Measurements from ENCODE around the gene PLCL1. TPM values are rescaled to one million over a fixed set of nuclear protein-coding genes. Genes with fewer than 3 reads are reported as not detected.

Gene PLCL1
- total RNA-seq, 1 experiment from 2014 or later, result 0.07 TPM

- ATAC-seq, result no peak
- Mint-ChIP-seq H3K9me3 (no peaks in the 10 kb centered on the region), H3K4me1 (peaks cover 5% of the 10 kb centered on the region), H3K4me3 (no peak overlapping the region), H3K36me3 (no peaks in the 10 kb centered on the region), H3K27ac (no peak overlapping the region), H3K27me3 (ENCODE audit: low read depth) (peaks cover 35% of the 10 kb centered on the region)
- ChIA-PET CTCF (no interaction called here), POLR2A (no interaction called here)
- DNase-seq (ENCODE audit: low spot score), result no peak
- peak; percentile 62; the same call in 1 of the 2 replicates for TF ChIP-seq ZNF317 (CRISPR knock-in tag; IDR thresholded peaks at IDR 0.05; ENCODE audit: borderline replicate concordance, low read depth)
- no peak for TF ChIP-seq RORB (CRISPR knock-in tag; IDR thresholded peaks at IDR 0.05)
Observed at GRCh38 chr2:197810491-197810890, 6.1 kb downstream of the PLCL1 start.

GRCh38 chr2:197813093-197813787 is 8.8 kb downstream of the PLCL1 start:
- CTCF ChIA-PET, result interaction anchor here (0.5 to 1.4 kb wide), 18 partner anchors 9 to 503 kb away, joined by 3 to 13 read pairs (median 3); partner anchors contain the start of genes ANKRD44 and PLCL1
- Mint-ChIP-seq H3K4me3 (no peak overlapping the region), H3K27me3 (ENCODE audit: low read depth) (peaks cover 8% of the 10 kb centered on the region), H3K9me3 (no peaks in the 10 kb centered on the region), H3K4me1 (no peaks in the 10 kb centered on the region), H3K36me3 (no peaks in the 10 kb centered on the region), H3K27ac (no peak overlapping the region)
- DNase-seq (ENCODE audit: low spot score) (no peak), ATAC-seq (peak; percentile 62)
- POLR2A ChIA-PET, result no interaction called here
- TF ChIP-seq CTCF (IDR thresholded peaks at IDR 0.05) (peak; percentile 54), FOXJ3 (CRISPR knock-in tag; IDR thresholded peaks at IDR 0.05; ENCODE audit: borderline replicate concordance) (no peak)

GRCh38 chr2:197814526-197814925 is 10.1 kb downstream of the PLCL1 start:
- POLR2A ChIA-PET, result no interaction called here
- H3K27ac Mint-ChIP-seq, result no peak overlapping the region
- DNase-seq (ENCODE audit: low spot score) (no peak), ATAC-seq (no peak)
- CTCF ChIA-PET, result no interaction called here
- H3K27me3 Mint-ChIP-seq (ENCODE audit: low read depth), result no peaks in the 10 kb centered on the region
- TF ChIP-seq SMAD4 (CRISPR knock-in tag; IDR thresholded peaks at IDR 0.05), result no peak
- no peaks in the 10 kb centered on the region for H3K4me1 Mint-ChIP-seq
- no peak overlapping the region for H3K4me3 Mint-ChIP-seq
- H3K9me3 Mint-ChIP-seq, result no peaks in the 10 kb centered on the region
- H3K36me3 Mint-ChIP-seq, result no peaks in the 10 kb centered on the region

- TF ChIP-seq NR1H2 (CRISPR knock-in tag; IDR thresholded peaks at IDR 0.05) (no peak), GTF2I (CRISPR knock-in tag; conservative IDR thresholded peaks at IDR 0.05) (no peak), E2F5 (CRISPR knock-in tag; IDR thresholded peaks at IDR 0.05) (no peak), IRF1 (CRISPR knock-in tag; IDR thresholded peaks at IDR 0.05) (no peak), ZNF512 (CRISPR knock-in tag; IDR thresholded peaks at IDR 0.05; ENCODE audit: borderline replicate concordance) (no peak), ARID4B (CRISPR knock-in tag; IDR thresholded peaks at IDR 0.05; ENCODE audit: borderline replicate concordance) (no peak), JUN (CRISPR knock-in tag; IDR thresholded peaks at IDR 0.05) (no peak)
- H3K4me1 Mint-ChIP-seq, result peaks cover 8% of the 10 kb centered on the region
- no peaks in the 10 kb centered on the region for H3K9me3 Mint-ChIP-seq
- POLR2A ChIA-PET, result no interaction called here
- DNase-seq (ENCODE audit: low spot score) (no peak), ATAC-seq (no peak)
- no peaks in the 10 kb centered on the region for H3K36me3 Mint-ChIP-seq
- H3K27me3 Mint-ChIP-seq (ENCODE audit: low read depth), result no peaks in the 10 kb centered on the region
- no peak overlapping the region for H3K27ac Mint-ChIP-seq
- CTCF ChIA-PET, result no interaction called here
- no peak overlapping the region for H3K4me3 Mint-ChIP-seq
Observed at GRCh38 chr2:197821550-197822289, 17.3 kb downstream of the PLCL1 start.

All from WTC11 (cell line).